Measurements from ENCODE around the gene LILRA1. TPM values are rescaled to one million over a fixed set of nuclear protein-coding genes. Genes with fewer than 3 reads are reported as not detected.
"Not testable (repeated sequence)": the region's sequence is repeated elsewhere in the genome, so short reads cannot be mapped to it uniquely, and the experiment has no call there.

Gene LILRA1
- total RNA-seq, 1 donor from 2014 or later = 1.7 TPM

DNA sequence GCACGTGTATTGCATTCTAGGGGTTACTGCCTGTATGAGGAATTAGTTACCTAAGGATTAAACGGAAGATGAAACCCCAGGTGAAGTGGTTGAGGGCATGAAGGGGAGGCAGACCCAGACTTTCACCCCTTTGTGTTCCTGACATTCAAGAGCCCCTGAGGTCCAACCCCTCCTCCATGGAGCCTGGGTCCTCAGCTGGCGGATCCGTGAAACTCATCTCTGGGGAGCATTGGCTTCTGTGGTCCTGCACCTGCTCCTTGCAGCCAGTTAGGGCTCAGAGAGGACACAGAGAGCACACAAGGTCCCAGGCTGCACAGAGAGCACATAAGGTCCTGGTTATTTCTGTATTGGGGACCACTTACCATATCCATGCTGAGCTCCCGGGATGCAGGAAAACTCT is 7.0 kb upstream of the LILRA1 start:
- Histone ChIP-seq H3K36me3 (no peaks in the 10 kb centered on the region), H3K27me3 (no peaks in the 10 kb centered on the region), H3K4me3 (no peak overlapping the region), H3K4me1 (no peaks in the 10 kb centered on the region), H3K27ac (no peak overlapping the region), H3K9me3 (no peaks in the 10 kb centered on the region)
- DNase-seq (ENCODE audit: extremely low spot score in 2 of 2) = peak in 1 of 2 donors; percentile 32
- TF ChIP-seq POLR2A (IDR thresholded peaks at IDR 0.05) (no peak), POLR2AphosphoS5 (IDR thresholded peaks at IDR 0.05; ENCODE audit: insufficient read depth in 1 of 2, low read depth in 1 of 2) (no peak)
- TF ChIP-seq, protein P1, sequence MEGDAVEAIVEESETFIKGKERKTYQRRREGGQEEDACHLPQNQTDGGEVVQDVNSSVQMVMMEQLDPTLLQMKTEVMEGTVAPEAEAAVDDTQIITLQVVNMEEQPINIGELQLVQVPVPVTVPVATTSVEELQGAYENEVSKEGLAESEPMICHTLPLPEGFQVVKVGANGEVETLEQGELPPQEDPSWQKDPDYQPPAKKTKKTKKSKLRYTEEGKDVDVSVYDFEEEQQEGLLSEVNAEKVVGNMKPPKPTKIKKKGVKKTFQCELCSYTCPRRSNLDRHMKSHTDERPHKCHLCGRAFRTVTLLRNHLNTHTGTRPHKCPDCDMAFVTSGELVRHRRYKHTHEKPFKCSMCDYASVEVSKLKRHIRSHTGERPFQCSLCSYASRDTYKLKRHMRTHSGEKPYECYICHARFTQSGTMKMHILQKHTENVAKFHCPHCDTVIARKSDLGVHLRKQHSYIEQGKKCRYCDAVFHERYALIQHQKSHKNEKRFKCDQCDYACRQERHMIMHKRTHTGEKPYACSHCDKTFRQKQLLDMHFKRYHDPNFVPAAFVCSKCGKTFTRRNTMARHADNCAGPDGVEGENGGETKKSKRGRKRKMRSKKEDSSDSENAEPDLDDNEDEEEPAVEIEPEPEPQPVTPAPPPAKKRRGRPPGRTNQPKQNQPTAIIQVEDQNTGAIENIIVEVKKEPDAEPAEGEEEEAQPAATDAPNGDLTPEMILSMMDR (IDR thresholded peaks at IDR 0.05) = no peak
- intact Hi-C loops (cut with DNase I) = no loop called here

DNA sequence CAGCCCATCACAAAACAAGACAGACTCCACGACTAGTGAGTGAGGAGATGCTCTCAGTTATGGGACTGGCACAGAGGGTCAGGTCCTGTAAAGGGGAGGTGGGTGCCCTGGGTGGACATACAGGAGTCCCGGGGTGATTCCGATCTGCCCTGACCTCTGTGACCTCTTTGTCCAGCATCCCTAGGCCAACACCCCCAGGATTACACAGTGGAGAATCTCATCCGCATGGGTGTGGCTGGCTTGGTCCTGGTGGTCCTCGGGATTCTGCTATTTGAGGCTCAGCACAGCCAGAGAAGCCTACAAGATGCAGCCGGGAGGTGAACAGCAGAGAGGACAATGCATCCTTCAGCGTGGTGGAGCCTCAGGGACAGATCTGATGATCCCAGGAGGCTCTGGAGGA is 6.4 kb upstream of the LILRA1 start:
- no peaks in the 10 kb centered on the region for H3K27me3 ChIP-seq
- no peak overlapping the region for H3K4me3 ChIP-seq
- DNase-seq (ENCODE audit: extremely low spot score in 2 of 2) = peak in 1 of 2 donors; percentile 49
- TF ChIP-seq POLR2AphosphoS5 (IDR thresholded peaks at IDR 0.05; ENCODE audit: insufficient read depth in 1 of 2, low read depth in 1 of 2) (no peak), POLR2A (IDR thresholded peaks at IDR 0.05) (no peak)
- TF ChIP-seq, protein P1 (IDR thresholded peaks at IDR 0.05) = no peak
- H3K9me3 ChIP-seq = no peaks in the 10 kb centered on the region
- H3K36me3 ChIP-seq = no peaks in the 10 kb centered on the region
- H3K27ac ChIP-seq = no peak overlapping the region
- H3K4me1 ChIP-seq = no peaks in the 10 kb centered on the region
- intact Hi-C loops (cut with DNase I) = no loop called here

- H3K36me3 ChIP-seq; H3K4me1 ChIP-seq; H3K4me3 ChIP-seq; H3K9me3 ChIP-seq; intact Hi-C loops (cut with DNase I); H3K27ac ChIP-seq; H3K27me3 ChIP-seq; DNase-seq (ENCODE audit: extremely low spot score in 2 of 2): not testable (repeated sequence)
Measured at GRCh38 chr19:54593931-54594626, 647 bp downstream of the LILRA1 start.

DNA sequence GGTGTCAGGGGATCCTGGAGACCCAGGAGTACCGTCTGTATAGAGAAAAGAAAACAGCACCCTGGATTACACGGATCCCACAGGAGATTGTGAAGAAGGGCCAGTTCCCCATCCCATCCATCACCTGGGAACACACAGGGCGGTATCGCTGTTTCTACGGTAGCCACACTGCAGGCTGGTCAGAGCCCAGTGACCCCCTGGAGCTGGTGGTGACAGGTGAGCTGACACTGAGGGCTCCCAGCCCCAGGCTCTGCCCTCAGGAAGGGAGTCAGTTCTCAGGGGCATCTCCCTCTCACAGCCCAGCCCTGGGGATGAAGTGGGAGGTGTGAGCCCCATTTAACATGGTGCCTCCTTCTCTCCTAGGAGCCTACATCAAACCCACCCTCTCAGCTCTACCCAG is 1.3 kb downstream of the LILRA1 start:
- no peak for DNase-seq (ENCODE audit: extremely low spot score in 2 of 2)
- no peak for TF ChIP-seq POLR2AphosphoS5 (IDR thresholded peaks at IDR 0.05; ENCODE audit: insufficient read depth in 1 of 2, low read depth in 1 of 2)
- TF ChIP-seq POLR2A (IDR thresholded peaks at IDR 0.05) = no peak
- TF ChIP-seq, protein P1 (IDR thresholded peaks at IDR 0.05) = no peak
- H3K36me3 ChIP-seq = no peaks in the 10 kb centered on the region
- H3K9me3 ChIP-seq = no peaks in the 10 kb centered on the region
- H3K4me1 ChIP-seq = no peaks in the 10 kb centered on the region
- no peak overlapping the region for H3K4me3 ChIP-seq
- intact Hi-C loops (cut with DNase I) = no loop called here
- H3K27me3 ChIP-seq = no peaks in the 10 kb centered on the region
- H3K27ac ChIP-seq = no peak overlapping the region

DNA sequence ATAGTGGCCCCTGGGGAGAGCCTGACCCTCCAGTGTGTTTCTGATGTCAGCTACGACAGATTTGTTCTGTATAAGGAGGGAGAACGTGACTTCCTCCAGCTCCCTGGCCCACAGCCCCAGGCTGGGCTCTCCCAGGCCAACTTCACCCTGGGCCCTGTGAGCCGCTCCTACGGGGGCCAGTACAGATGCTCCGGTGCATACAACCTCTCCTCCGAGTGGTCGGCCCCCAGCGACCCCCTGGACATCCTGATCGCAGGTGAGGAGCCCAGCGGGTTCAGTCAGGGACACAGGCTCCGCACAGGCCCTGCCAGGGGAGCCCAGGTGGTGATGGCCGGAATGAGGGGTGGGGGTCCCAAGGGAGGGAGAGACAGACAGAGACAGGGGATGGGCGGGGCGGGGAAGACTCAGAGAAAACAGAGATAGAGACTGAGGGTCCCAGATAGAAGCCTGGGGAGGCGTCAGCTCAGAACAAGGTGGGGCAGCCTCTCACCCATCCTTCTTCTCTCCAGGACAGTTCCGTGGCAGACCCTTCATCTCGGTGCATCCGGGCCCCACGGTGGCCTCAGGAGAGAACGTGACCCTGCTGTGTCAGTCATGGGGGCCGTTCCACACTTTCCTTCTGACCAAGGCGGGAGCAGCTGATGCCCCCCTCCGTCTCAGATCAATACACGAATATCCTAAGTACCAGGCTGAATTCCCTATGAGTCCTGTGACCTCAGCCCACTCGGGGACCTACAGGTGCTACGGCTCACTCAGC is 2.4 kb downstream of the LILRA1 start:
- intact Hi-C loops (cut with DNase I); H3K27ac ChIP-seq; H3K4me3 ChIP-seq; H3K4me1 ChIP-seq; H3K36me3 ChIP-seq; H3K9me3 ChIP-seq; H3K27me3 ChIP-seq: not testable (repeated sequence)
- DNase-seq (ENCODE audit: extremely low spot score in 2 of 2) = peak in 1 of 2 donors; percentile 74

DNA sequence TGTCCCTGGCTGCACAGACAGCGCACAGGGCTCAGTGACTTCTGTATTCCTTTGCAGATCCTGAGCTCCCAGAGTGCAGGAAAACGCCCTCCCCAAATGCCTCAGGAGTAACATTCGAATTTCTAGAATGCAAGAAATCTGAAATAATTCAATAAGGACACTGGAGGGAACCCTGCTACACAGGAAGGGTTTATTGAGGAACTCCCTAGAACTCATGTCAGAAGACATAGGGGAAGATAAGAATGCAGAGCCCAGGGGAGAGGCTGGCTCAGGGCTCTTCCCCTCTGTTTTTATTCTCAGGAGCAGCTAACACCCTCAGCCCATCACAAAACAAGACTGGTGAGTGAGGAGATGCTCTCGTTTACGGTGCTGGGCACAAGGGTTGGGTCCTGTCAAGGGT is 6.8 kb downstream of the LILRA1 start:
- H3K4me1 ChIP-seq = no peaks in the 10 kb centered on the region
- no peak overlapping the region for H3K4me3 ChIP-seq
- no peak for DNase-seq (ENCODE audit: extremely low spot score in 2 of 2)
- intact Hi-C loops (cut with DNase I) = no loop called here
- no peaks in the 10 kb centered on the region for H3K36me3 ChIP-seq
- H3K27ac ChIP-seq = no peak overlapping the region
- H3K9me3 ChIP-seq = no peaks in the 10 kb centered on the region
- H3K27me3 ChIP-seq = no peaks in the 10 kb centered on the region
- TF ChIP-seq POLR2AphosphoS5 (IDR thresholded peaks at IDR 0.05; ENCODE audit: insufficient read depth in 1 of 2, low read depth in 1 of 2) (no peak), POLR2A (IDR thresholded peaks at IDR 0.05) (no peak)
- TF ChIP-seq, protein P1 (IDR thresholded peaks at IDR 0.05) = no peak
